Myocyte (in vitro differentiated cells): Measurements from ENCODE around the gene TMEM39B. TPM values are rescaled to one million over a fixed set of nuclear protein-coding genes. Genes with fewer than 3 reads are reported as not detected.

Experiments
- microRNA-seq: library from miRNA; unstranded; fragments of <30 nt; microRNA quantifications from one replicate; pipeline ENCODE4, GENCODE V29; 2016
- total RNA-seq: library from RNA; depleted of rRNA; stranded (reverse); fragments of >200 nt; gene quantifications from 2 replicates; pipeline ENCODE4 v1.2.3, GENCODE V29; 2014

The TMEM39B gene
- total RNA-seq, 1 donor from 2014 or later: 4.9 TPM

Small RNA genes lying within 50 kb of the gene (microRNA-seq; reads per million reads assigned to microRNA genes)
- not detected for gene MIR5585

Other genes starting within 250 kb of the TMEM39B start
- 248 and 298 TPM in 2 replicates for gene PTP4A2, start 134.6 kb upstream of the TMEM39B start, total RNA-seq
- gene KHDRBS1, start 59.1 kb upstream of the TMEM39B start, total RNA-seq: 44.3 and 45.2 TPM in 2 replicates
- gene KPNA6, start 35.1 kb downstream of the TMEM39B start, total RNA-seq: 59.3 and 60.6 TPM in 2 replicates
- 44.2 and 44.4 TPM in 2 replicates for gene TXLNA, start 106.7 kb downstream of the TMEM39B start, total RNA-seq
- 65.3 and 89.7 TPM in 2 replicates for gene CCDC28B, start 127.7 kb downstream of the TMEM39B start, total RNA-seq
- 2.0 and 2.3 TPM in 2 replicates for gene IQCC, start 132.7 kb downstream of the TMEM39B start, total RNA-seq
- 0.11 TPM in 1 of 2 replicates, not detected in the other for gene DCDC2B, start 136.2 kb downstream of the TMEM39B start, total RNA-seq
- 10.1 and 11.6 TPM in 2 replicates for gene TMEM234, start 149.4 kb downstream of the TMEM39B start, total RNA-seq
- gene EIF3I, start 149.5 kb downstream of the TMEM39B start, total RNA-seq: 222 and 238 TPM in 2 replicates
- 0.53 TPM in 1 of 2 replicates, not detected in the other for gene FAM167B, start 174.3 kb downstream of the TMEM39B start, total RNA-seq
- gene LCK, start 178.3 kb downstream of the TMEM39B start, total RNA-seq: not detected in 2 replicates
- 21.0 and 21.4 TPM in 2 replicates for gene HDAC1, start 219.1 kb downstream of the TMEM39B start, total RNA-seq